ENCODE results near the gene ID2. TPM values are rescaled to one million over a fixed set of nuclear protein-coding genes. Genes with fewer than 3 reads are reported as not detected.
"Not testable (repeated sequence)": the region's sequence is repeated elsewhere in the genome, so short reads cannot be mapped to it uniquely, and the experiment has no call there.

Gene ID2
- total RNA-seq, 1 donor from 2014 or later: 34.9 TPM

DNA sequence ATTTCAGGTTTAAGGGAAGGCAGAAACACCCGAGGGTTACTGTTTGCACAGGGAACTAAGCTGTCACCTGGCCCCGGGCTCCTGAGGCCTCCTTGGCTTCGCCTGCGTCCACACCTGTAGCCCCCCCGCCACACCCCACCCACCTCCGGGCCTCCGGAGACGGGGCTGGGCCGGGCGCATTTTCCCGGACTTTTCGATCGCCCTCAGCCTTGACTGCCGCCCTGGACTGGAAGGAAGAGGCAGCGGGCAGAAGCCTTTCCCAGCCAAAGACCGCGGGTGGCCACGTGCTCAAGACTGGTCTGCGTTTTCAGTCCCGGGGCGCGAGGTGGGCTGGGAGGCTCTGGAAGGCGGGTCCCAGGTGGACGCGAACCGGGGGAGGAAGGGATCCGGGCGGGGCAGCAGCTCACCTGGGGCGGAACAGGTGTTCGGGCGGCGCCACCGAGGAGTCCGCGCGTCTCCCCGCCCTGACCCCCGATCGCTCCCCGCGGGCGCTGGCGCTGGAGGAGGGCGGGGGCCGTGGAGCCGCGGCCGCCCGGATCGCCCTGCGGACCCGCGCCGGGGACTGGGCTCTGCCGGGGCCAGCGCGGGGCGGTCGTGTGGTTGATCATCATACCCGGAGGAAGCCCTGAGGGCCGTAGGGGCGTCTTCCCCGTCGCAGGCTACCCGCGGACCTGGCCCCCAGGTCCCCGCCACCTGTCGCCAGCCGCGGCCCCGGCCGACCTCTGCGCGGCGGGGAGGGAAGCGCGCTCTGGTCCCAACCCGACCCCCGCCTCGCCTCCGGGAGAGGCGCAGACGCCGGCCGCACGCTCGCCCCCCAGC is 3.2 kb downstream of the ID2 start:
- DNase-seq (ENCODE audit: low read depth in 2 of 2): peak in 1 of 2 donors; percentile 23

DNA sequence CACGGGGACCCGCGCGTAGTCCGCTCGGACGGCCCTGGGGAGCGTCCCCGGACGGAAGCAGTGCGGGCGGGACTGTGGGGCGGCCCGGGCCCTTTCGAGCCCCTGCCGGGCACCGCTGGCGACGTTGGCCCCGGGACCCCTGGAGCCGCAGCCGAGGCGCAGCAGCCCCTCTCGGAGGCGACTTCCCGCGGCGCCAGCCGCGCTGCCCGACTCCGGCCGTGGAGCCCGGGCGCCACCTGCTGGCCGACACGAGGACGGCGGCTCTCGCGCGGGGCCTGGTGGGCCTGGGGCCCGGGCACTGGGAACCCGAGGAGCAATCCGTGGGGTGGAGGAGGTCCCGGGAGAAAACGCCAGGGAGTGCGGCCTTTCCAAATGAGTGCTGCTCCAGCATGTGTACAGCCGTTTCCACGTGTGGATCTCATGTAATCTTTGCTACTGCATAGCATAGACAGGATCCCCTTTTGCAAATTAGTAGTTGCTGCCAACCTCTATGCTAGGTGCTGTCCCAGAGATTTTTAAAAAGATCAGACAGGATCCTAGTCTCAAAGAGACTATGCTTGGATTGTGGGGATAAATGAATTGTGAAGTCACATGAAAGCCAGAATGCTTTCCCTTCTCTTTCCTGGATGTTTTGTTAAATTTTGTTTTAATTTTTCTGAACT is 4.0 kb downstream of the ID2 start:
- DNase-seq (ENCODE audit: low read depth in 2 of 2): peak in 1 of 2 donors; percentile 34

DNA sequence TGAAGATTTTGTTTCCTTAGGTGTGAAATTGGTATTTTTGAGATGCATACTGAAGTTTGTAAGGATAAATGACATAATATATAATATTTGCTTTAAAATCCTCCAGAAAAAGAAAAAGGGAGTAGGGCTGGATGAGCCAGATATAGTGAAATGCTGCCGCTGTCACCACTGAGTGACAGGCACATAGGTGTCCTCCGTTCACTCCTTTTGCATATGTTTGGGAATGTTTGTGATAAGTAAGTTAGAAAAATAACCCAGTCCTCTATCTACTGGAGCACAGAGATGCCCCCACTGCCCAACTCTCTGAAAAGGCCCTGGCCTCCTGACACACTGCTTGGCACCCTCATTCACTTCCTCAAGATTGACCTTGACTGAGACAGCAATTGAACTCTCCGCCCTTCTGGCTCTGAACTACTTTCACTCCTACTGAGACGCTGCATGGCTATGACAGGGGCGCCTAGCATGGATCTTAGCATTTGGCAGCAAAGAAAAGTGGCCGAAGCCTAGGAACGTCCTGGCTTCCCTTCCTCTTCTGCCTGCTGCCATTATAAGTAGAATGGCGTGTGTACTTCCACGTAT is 10.1 kb downstream of the ID2 start:
- no peak for DNase-seq (ENCODE audit: low read depth in 2 of 2)

DNA sequence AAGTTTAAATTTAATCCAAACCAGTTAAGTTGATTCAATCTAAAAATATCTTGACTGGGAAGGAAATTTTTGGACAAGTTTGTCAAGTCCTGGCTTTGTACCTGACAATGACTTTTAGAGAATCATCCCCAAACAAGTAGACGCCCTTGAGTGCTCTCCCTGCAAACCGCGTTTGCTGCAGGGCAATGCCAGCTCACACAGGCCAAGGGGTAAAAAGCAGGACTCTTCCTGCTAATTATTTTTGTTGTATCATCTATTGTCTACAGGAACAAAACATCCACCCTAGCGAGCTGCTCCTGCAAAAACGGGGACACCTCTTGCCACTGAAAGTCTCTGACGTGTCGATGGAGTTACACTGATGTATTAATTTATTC is 10.9 kb downstream of the ID2 start:
- no peak for DNase-seq (ENCODE audit: low read depth in 2 of 2)

DNA sequence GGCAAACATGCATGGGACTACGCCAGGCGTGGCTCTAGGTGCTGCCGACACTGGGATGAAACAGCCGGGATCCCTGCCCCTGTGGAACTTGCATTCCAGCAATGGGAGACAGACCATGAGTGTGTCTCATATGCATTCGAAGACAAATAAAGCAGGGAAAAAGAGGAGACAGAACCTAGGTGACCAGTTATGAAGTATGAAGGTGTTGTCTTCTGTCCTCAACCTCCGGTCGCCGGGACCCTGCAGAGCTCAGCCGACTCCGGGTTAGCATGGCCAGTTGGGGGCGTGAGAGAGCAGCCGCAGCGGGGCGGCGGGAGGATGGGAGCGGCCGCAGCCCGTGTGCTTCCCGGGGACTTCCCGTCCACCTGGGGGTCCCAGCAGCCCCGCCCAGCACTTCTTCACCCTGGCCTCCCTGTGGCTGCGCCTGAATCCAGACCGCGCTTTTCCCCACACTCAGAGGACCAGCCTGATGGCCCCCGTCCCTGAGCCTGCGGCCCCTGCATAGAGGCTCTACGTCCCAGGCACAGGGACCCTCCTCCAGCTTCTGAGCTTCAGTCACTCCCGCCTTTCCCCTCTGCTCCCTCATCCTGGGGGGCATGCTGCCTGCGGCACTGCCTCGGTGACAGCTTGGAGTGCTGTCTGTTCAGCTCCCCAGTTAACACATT is 11.4 kb downstream of the ID2 start:
- peak in 1 of 2 donors; percentile 27 for DNase-seq (ENCODE audit: low read depth in 2 of 2)

DNA sequence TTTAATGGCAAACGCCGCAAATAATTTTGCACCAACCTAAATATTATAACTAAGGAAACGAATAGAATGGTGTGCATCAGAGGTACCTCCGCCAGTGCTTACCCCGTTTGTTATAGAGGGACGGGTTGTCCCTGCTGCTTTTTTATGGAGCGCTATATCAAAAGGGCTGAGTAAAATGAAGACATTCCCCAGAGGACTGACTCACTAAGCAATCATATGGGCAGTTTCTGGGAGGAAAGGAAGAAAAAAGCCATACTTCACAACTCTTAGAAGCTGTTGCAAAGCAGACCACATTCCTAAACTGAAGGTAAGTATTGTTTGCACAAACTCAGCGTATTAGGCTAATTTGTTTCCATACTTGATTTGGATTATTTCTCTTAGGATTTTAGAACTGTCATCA is 12.9 kb downstream of the ID2 start:
- no peak for DNase-seq (ENCODE audit: low read depth in 2 of 2)

DNA sequence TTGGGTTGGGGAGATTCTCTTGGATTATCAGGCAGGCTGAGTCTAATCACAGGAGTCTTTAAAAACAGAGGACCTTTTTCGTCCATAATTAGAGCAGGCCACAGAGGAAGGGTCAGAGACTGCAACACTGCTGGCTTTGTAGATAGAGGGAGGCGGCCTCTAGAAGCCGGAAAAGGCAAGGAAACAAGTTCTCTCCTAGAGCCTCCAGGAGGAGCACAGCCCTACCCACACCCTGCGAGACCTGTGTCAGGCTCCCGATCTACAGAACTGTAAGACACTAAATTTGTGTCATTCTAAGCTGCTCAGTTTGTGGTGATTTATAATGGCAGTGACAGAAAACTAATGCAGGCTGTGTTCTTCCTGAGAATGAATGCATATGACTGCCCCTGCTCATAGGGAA is 15.3 kb downstream of the ID2 start:
- no peak for DNase-seq (ENCODE audit: low read depth in 2 of 2)

DNA sequence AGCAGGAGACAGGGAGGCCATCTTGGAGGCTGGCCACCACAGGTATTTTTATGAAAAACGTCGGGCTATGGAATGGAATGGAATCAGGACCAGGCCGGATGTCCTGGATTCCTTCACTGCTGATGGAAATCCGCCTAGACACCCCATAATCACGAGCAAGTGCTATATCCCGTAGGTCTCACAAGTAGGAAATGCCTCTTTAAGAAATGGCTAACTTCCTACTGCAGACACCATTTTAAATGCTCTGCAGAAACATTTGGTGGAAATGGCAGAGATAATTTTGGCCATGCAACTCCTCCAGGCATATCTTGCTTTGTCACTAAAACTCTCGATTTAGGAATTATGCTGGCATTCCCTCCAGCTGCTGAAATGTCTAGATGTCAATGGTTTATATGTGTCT is 18.0 kb downstream of the ID2 start:
- no peak for DNase-seq (ENCODE audit: low read depth in 2 of 2)

DNA sequence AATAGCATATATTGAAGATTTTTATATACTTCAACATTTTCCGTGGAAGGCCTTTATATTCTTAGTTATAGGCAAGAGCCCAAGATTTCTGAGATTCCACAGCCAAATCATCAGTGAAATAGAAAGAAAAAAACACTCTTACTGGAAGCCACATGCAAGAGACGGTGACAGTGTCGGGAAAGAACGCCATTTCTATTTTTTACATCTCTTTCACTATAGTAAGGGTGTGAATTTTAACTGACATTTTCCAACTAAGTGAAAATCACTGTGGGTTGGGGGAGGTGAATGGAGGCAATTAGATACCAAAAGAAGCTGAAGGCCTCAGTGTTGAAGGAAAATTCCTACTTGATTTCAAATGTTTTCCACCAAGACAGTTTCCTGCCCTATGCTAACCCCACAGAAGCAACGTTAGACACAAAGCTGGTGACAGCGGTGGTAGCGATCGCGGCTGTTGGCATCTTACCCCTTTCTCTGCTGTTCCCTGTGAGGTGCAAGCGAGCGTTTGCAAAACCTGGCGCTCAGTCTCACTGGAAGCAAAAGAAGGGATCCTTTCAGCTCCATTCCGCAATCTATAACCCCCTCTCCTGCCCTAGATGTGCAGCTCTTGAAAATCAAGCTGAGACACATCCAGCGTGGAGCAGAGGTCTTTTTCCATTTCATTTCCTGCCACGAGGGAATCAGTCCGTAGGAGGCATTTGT is 20.0 kb downstream of the ID2 start:
- DNase-seq (ENCODE audit: low read depth in 2 of 2): no peak

DNA sequence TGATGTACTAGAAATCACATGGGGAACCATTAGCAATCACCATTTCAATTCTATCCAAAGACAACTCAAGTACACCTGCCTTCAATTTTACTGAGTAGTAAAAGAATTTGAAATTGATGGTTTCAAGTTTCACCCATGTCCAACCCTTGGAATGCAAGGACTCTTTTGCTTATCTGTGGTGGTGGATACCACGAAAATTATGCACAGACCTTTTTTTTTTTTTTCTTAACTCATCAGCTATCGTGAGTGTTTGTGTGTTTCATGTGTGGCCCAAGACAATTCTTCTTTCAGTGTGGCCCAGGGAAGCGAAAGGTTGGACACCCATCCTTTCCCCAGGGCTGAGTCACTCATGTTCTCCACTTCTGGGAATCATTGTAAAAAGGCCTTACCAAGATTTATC is 23.1 kb downstream of the ID2 start:
- no peak for DNase-seq (ENCODE audit: low read depth in 2 of 2)

DNA sequence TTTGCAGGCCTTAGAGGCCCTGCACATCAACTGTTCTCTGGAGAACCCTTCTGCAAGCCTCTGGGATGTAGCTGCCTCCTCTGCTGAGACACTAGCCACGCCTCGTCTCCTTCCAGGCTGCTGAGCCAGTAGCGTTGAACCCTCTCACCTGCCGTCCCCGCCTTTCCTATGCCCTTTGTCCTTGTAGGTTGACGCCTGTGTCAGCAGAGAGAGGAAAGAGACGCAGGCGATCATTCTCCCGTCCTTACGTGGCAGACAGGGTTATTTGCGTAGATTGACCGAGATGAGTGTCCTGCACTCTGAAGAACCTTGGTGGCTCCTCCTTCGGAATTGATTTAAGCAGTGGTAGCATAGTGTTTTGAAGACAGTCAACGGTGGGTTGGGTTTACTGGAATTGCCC is 27.8 kb downstream of the ID2 start:
- DNase-seq (ENCODE audit: low read depth in 2 of 2): no peak

DNA sequence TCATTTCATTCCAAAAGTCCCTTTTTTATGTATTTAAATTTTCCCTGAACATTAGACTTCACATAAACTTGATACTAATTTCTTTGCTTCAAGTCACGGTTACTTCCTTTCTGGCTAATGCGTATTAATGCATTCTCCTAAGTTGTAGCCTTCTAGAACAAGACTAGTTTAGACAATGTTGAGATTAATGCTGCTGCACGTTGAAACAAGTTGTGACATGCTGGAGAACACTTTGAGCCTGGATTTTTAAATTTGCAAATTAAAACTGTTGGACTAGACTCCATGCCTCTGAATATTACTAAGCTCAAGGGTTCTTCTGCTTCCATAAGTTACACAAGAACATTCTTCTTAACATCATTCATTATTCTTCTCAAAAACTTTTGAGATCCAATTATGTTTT is 29.1 kb downstream of the ID2 start:
- no peak for DNase-seq (ENCODE audit: low read depth in 2 of 2)

DNA sequence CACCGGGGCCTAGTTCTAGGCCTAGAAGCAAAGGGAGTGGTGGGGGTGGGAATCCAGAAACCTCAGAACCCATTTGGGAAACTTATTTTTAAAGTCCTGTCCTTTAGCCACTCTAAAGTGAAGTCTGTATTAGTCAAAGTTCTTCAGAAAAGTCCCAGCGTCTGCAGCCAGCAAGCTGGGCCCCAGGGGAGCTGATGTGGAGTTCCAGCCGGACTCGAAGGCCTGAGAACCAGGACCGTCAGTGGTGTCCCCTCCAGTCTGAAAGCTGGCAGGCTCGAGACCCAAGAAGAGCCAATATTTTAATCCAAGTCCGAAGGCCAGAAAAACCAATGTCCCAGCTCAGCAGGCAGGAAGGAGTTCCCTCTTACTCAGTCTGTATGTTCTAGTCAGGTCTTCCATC is 32.4 kb downstream of the ID2 start:
- no peak for DNase-seq (ENCODE audit: low read depth in 2 of 2)

DNA sequence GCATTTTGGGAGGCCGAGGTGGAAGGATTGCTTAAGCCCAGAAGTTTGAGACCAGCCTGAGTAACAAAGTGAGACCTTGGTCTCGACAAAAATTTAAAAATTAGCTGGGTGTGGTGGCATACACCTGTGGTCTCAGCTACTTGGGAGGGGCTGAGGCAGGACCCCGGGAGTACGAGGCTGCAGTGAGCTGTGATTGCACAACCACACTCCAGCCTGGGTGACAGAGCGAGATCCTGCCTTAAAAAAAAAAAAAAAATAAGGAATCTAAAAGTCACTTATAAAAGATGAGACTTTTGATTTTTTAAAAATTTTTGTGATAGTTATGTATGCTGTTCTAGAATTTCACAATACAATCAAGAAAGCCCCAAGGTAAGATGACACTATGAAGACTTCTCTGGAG is 33.1 kb downstream of the ID2 start:
- no peak for DNase-seq (ENCODE audit: low read depth in 2 of 2)

DNA sequence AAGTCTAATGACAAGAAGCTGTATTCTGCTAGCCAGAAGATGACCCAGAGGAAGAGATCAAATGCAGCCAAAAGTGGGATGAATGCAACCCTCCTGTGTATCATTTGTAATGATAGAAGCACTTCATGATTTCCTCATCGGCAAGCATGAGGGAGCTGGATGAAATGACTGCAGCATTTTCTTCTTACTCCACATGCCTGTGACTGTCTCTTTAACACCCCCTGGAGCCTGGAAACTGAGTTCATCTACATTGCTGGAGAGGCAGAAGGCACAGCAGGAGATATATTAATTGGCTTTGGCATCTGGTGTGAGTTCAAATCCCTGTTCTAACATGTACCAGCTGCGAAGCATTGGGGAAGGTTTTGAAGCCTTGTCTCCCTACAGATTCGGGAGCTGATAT is 37.7 kb downstream of the ID2 start:
- no peak for DNase-seq (ENCODE audit: low read depth in 2 of 2)

DNA sequence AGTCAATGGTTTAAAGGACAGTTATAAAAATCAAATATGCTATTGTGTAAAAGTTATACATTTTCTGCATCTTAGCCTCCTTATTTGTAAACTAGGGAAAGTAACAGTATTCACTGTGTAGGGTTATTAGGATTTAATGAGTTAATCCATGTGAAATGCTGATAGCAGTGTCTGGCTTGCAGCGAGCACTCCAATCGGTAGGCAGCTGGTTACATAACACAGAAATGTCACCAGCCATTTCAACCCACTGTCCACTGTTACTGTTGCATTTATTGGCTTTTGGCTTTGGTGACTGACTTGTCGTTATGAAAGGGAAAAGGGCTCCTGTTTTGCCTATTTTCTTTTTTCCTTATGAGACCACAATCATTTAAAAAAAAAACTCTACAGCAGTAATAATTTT is 38.9 kb downstream of the ID2 start:
- DNase-seq (ENCODE audit: low read depth in 2 of 2): no peak

DNA sequence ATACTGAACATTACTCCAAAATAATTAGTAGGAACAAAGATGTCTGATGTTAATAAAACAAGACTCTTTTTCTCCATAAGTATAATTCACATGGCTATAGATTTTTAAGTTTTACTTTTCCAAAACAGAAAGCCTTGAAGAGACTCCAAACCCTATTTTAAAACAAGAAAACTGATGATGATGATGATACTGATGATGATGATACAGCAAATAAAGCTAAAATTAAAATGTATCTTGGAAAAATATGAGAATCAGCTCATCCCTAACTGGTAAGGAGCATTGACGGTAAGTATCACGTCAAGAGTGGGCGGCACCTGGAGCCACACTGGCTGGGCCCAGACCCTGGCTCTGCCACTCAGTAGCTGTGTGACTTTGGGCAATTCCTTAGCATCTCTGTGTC is 39.6 kb downstream of the ID2 start:
- DNase-seq (ENCODE audit: low read depth in 2 of 2): no peak

DNA sequence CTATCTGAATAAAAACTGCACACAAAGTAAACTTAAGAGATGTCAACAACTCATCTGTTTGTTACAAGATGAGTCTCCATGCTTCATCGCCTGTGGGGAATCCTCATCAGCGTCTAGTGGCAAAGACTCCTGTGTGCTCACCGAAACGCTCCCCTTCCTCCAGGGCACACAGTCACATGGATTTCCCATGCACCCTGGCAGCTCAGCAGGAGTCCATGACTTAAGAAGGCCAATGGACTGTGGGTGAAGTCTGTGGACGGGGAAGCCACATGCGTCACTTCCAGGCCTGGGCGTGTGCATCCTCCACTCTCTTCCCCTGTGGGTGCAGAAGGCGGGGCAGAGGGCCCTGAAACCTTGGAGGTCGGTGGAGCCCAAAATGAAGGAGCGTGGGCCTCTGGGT is 41.1 kb downstream of the ID2 start:
- no peak for DNase-seq (ENCODE audit: low read depth in 2 of 2)

DNA sequence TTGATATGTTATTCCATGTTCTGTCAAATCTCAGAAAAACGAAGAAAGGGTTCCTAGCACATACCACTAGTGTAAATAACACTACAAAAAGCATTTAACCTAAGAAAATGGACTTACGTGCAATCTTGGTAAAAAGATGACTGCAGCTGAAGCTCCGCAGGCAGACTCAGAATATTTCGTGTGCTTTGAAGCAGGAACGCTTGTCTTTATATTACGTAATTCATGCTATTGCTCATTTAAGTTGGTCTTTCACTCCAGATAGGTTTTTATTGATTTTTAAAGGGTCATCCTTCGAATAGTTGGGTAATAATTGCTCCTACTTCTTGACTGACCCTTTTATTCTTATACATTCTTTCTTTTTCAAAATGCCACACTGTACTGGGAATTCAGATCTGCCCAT is 44.0 kb downstream of the ID2 start:
- DNase-seq (ENCODE audit: low read depth in 2 of 2): no peak

DNA sequence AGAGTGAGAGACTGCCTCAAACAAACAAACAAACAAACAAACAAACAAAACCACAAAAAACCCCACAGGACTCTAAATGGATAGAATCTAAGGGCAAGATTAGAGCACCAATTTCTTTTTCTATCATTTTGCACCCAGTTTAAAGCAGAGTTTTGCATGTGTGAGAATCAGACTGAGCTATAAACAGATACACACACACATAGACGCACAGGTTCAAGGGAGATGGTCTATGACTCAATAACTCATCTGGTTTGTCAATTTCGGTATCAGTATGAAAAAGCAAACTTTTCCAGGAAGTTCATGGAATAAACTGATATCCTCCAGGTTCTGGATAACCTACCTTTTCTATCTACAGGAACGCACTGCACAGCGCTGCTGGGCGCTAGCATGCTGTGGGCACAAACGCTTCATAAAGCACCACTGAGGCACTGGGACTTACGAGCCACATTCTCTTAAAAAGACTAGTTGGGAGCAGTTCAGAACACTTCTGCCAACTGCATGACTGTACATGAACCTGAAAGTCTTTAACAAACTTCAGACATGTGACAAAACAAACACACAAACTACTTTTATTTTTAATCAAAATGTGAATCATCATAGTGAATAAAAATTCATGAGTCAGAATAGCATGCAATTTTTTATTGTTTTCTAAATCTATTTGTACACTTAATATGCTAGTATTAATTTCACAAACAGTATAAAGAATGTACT is 46.6 kb downstream of the ID2 start:
- no peak for DNase-seq (ENCODE audit: low read depth in 2 of 2)

DNA sequence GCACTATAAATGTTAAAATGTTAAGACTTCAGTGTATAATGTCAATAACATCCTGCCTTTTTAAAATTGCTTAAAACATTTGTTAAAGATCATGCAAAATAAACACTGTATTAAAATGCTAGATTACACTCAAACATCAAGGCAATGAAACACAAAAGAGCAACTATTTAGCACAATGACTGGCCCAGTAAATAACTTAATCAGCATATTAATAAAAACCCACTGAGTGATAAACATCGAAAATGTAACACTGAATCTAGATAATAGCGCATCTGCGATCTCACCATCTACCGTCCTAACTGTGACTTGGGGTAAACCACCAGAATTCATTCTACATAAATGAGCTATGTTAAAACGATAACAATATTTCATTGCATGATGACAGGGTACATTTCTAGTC is 47.2 kb downstream of the ID2 start:
- not testable (repeated sequence) for DNase-seq (ENCODE audit: low read depth in 2 of 2)
